DLD1 (cell line): Measurements from ENCODE around the gene TFCP2L1.

ENCODE experiments used
- in situ Hi-C: cut with HindIII; loops from 2 replicates; pipeline ENCODE4 v1.10.0; 2017; ENCODE audit warnings: low sequenced_read_pairs

TFCP2L1 gene

DNA sequence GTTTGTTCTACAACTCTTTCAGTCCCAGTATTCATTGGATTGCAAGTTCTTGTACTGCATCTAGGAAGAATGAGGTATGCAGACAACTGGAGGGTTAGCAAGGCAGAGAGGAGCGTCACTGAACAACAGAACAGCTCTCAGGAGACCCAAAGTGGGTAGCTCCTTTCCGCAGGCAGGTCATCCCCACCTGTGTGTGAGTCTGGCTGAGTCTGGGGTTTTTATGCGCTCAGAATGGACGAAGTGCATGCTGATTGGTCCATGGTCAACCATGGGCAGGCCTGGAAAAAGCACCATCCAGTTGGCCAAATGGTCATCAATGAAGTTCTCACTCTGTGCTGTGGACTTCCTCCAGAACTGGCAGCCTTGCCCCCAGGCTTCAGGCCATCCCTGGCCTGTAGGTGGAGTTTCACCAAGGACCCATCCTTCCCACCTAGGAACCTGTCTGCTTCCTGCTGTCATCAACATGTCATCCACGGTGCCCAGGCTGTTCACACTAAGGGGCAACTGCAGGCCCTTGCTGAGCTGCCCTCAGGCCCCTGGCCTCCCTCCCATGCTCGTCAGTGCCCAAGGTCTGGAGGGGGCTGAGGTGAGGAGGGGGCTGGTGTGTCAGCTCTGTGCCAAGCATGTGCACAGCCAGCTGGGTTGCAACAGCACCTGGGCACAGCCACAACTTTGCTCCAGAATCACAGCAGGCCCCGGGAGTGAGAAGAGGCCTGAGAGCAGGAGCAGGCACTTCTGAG, 11.1 kb upstream of the TFCP2L1 start:
- in situ Hi-C loops = no loop called here

GRCh38 chr2:121294881-121295840, 10.2 kb upstream of the TFCP2L1 start:
- in situ Hi-C loops = no loop called here

DNA sequence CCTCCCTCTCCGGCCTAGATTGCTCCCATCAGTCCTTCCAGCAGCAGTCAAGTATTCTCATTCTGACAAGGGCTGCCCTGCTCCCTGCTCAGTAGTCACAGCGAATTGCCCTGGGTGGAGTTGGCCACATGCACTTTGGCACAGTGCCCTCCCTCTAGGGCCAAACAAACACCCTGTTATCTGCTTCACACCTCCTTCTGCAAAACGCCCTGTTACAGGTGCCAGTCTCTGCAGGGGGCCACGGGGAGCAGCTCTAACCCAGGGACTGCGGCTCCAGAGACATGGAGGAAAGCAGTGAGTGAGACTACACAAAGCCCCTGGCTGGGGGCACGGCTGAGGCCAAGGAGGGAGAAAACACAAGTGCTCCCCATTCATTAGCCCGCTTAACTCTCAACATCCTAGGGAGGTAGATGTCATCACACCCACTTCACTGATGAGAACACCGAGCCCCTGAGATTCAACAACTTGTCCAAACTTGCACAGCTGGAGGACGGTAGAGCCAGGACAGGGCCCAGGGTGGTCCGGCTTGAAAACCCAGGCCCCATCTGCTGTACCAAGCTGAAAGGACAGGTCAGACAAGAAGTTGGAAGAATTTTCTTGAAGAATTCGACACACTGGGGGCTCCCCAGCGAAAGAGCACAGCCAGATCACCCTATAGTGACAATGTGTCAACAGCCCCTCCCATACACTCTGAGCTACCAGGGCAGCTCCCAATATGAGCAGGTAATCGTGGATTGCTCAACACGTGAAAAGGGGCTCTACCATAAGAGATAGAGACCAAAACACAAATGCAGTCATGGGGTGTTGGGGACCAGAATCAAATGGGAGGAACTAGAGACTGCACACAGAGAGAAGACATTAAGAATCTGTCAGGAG, 8.7 kb upstream of the TFCP2L1 start:
- in situ Hi-C loops = no loop called here

DNA sequence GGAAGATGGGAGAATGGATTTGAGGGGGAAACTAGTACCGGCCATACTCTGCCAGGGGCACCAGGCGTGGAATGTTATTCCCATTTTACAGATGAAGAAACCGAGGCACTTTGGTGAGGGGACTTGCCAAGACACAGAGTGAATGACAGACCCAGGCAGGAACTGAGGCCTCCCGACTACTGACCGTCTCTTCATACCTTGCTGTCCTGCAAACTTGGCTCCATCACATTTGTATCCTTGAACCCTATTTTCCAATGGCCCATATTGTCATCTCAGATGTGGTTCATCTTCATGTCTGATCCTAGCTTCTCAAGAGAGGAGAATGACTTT, 6.2 kb upstream of the TFCP2L1 start:
- in situ Hi-C loops = no loop called here

- in situ Hi-C loops = no loop called here
Observed at GRCh38 chr2:121289271-121289670, 4.3 kb upstream of the TFCP2L1 start.

DNA sequence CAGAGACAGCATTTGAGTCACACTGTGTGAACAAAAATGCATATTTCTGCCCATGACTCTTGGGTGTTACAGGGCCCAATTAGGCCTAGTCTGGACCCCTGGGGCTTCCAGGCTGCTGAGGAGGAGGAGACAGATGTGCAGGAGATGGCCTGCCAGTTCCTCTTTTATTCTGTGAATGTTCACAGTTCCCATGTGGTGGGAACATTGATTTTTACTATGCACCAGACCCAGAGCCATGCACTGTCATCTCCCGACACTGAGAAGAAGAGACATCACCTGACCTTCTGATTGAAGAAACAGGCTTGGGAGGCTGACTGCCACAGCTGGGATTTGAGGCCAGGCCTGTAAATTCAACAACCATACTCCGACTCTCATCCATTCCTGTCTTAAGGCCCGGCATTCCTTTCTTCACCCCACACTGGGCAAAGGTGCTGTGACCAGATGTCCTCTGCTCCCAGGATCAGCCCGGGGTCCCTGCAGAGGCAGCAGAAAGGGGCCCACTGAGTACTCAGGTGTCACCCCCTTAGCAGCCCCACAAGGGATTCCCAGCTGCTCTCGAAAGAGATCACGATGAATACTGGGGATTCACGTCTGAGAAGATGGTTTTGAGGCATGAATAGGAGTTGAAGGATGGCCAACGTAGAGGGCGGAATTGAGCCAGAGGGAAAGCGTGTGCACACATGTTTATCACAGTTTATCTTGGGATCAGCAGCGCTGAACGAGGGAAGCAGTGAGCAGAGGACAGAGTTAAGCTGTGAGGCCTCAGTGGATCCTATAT, 3.6 kb upstream of the TFCP2L1 start:
- in situ Hi-C loops = no loop called here

- in situ Hi-C loops = no loop called here
Observed at GRCh38 chr2:121287956-121288355, 3.0 kb upstream of the TFCP2L1 start.

- in situ Hi-C loops = no loop called here
Observed at GRCh38 chr2:121287146-121287798, 2.3 kb upstream of the TFCP2L1 start.

GRCh38 chr2:121286506-121286905, 1.5 kb upstream of the TFCP2L1 start:
- in situ Hi-C loops = no loop called here

GRCh38 chr2:121285926-121286325, 924 bp upstream of the TFCP2L1 start:
- in situ Hi-C loops = no loop called here

- in situ Hi-C loops = no loop called here
Observed at GRCh38 chr2:121283670-121284462, 1.1 kb downstream of the TFCP2L1 start.

DNA sequence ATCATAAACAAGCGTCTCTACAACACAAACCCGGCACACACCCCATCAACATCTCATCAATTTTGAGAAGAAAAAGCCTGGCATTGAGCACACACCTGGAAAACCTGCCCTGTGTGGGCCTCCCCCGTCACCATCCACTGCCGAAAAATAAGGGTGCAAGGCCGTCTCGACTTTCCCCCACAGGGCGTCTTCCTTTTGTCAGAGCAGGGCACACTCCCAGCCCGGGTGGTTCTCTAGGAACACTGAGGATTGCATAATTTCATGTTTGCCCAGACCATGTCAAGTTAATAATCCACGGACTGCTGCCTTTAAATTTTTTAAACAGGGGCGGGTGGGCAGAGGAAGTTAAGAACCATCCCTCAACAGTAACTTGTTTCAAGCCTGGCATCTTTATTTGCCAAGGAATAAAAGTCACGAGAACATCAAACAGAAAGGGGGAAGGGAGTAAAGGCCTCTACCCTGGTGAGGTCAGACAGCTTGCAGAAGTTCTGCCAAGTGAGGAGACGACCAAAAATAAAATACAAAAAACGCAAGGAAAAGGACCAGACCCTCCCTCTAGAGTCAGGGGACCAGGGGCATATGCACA, 2.1 kb downstream of the TFCP2L1 start:
- in situ Hi-C loops = no loop called here

GRCh38 chr2:121281694-121282093, 3.3 kb downstream of the TFCP2L1 start:
- in situ Hi-C loops = no loop called here

GRCh38 chr2:121281107-121281506, 3.9 kb downstream of the TFCP2L1 start:
- in situ Hi-C loops = no loop called here

- in situ Hi-C loops = no loop called here
Observed at GRCh38 chr2:121279476-121280220, 5.4 kb downstream of the TFCP2L1 start.

DNA sequence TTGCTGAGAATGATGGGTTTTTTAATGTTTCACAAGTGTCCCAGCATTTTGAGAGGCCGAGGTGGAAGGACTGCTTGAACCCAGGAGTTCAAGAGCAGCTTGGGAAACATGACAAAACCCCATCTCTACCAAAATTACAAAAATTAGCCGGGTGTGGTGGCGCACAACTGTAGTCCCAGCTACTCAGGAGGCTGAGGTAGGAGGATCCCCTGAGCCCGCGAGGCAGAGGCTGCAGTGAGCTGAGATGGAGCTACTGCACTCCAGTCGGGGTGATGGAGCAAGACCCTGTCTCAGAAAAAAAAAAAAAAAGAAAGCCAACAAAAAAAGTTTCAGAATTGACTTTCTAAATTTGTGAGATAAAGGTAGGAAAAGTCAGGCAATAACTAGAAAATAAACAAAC, 8.7 kb downstream of the TFCP2L1 start:
- in situ Hi-C loops = no loop called here

GRCh38 chr2:121273116-121273515, 11.9 kb downstream of the TFCP2L1 start:
- in situ Hi-C loops = no loop called here

- in situ Hi-C loops = no loop called here
Observed at GRCh38 chr2:121272596-121272995, 12.4 kb downstream of the TFCP2L1 start.
